Measurements from ENCODE around the gene GCAT.

- TF ChIP-seq POLR2AphosphoS5 (IDR thresholded peaks at IDR 0.05) (no peak), CTCF (IDR thresholded peaks at IDR 0.05 in 8 of 11, conservative IDR thresholded peaks at IDR 0.05 in 3 of 11) (no peak), POLR2A (IDR thresholded peaks at IDR 0.05) (no peak)
Observed at GRCh38 chr22:37854946-37855345, 47.2 kb downstream of the GCAT start.

Measured in spleen (tissue), 7 donors.